ENCODE data around the gene MACF1.

Gene MACF1

DNA sequence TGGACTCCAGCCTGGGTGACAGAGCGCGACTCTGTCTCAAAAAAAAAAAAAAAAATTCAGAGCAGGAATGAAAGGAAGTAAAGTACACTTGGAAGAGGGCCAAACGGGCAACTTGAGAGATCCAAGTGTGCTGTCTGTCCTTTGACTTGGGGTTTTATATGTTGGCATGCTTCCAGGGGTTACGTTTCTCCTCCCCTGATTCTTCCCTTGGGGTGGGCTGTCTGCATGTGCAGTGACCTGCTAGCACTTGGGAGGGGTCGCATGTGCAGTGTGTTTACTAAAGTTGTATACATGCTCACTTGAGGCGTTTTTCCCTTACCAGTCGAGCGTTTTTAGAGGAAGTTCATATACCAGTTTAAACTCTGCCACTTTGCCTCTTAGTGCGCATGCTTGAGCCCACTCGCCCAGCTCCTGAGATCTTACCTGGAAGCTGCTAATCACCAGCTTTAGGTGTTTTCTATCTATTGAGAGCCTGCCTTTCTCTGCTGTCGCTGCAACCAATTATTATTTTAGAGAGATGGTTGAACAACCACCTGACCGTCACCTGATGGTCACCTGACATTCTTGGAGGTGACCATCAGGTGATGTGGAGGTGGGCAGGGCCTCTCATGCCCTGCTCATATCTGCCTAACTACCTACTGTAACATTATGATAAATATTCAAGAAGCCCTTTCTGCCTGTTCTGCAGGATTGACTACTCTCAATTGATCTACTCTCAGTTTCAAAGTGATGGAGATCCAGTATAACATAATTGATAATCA is 140.1 kb downstream of the MACF1 start:
- DNase-seq (ENCODE audit: low spot score): no peak
- TF ChIP-seq, protein P1, sequence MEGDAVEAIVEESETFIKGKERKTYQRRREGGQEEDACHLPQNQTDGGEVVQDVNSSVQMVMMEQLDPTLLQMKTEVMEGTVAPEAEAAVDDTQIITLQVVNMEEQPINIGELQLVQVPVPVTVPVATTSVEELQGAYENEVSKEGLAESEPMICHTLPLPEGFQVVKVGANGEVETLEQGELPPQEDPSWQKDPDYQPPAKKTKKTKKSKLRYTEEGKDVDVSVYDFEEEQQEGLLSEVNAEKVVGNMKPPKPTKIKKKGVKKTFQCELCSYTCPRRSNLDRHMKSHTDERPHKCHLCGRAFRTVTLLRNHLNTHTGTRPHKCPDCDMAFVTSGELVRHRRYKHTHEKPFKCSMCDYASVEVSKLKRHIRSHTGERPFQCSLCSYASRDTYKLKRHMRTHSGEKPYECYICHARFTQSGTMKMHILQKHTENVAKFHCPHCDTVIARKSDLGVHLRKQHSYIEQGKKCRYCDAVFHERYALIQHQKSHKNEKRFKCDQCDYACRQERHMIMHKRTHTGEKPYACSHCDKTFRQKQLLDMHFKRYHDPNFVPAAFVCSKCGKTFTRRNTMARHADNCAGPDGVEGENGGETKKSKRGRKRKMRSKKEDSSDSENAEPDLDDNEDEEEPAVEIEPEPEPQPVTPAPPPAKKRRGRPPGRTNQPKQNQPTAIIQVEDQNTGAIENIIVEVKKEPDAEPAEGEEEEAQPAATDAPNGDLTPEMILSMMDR (IDR thresholded peaks at IDR 0.05; ENCODE audit: extremely low read depth, missing control alignments): no peak

DNA sequence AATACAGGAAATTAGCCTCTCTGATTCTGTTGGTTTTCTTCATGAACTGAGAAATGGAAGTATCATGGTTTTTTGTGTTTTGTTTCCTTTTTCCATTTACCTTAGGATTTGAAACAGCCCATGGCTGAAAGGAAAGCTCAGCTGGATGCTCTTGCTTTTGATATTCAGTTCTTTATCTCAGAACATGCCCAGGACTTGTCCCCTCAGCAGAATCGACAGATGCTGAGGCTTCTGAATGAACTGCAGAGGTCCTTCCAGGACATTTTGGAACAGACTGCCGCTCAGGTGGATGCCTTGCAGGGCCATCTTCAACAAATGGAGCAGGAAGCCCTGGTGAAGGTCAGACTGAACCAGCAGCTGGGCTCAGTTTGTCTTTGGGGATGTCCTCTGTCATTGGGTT is 142.4 kb downstream of the MACF1 start:
- TF ChIP-seq, protein P1 (IDR thresholded peaks at IDR 0.05; ENCODE audit: extremely low read depth, missing control alignments): no peak
- DNase-seq (ENCODE audit: low spot score): no peak

DNA sequence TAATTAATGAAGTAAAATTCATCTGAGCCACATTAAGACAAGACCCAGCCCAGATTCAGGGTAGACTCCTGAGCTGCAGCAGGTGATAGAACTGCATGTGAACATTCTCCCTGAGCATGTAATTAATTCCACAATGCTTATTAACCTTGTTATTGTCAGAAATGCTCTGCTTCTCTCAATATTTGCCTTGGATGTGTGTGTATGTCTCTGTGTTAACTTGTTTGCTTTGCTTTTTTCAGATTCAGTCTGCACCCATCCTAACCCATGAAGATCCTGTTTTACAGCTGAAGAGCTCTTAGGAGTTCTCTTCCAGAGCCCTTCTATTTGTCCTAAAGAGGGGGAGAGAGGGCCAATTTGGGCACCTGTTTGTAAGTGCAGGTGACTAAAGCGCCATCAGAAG is 143.8 kb downstream of the MACF1 start:
- DNase-seq (ENCODE audit: low spot score): no peak
- TF ChIP-seq, protein P1 (IDR thresholded peaks at IDR 0.05; ENCODE audit: extremely low read depth, missing control alignments): no peak

DNA sequence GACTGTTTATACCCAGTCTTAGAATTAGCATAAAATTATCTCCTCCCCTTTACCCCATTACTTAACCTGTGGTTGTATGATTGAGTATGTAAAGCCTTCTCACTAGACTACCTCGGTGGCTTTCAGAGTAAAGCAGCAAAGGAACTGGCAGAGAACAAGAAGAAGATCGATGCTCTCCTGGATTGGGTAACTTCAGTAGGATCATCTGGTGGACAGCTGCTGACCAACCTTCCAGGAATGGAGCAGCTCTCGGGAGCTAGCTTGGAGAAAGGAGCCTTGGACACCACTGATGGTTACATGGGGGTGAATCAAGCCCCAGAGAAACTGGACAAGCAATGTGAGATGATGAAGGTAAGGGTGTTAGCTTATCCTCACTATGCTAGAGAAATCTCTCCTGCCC is 148.4 kb downstream of the MACF1 start:
- TF ChIP-seq, protein P1 (IDR thresholded peaks at IDR 0.05; ENCODE audit: extremely low read depth, missing control alignments): no peak
- no peak for DNase-seq (ENCODE audit: low spot score)

DNA sequence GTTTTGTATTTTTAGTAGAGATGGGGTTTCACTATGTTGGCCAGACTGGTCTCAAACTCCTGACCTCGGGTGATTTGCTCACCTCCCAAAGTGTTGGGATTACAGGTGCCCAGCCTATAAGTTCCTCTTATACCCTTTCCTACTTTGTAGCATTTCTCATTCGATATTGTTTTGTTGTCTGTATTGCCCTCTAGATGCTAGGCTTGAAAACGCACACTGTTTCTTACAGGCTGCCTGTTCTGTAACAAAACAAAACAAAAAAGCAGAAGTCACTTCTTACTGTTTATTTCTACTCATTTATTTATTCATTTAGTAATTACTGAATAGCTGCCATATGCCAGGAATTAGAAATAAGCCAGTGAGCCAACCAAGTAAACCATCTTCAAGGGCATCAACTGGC is 150.1 kb downstream of the MACF1 start:
- TF ChIP-seq, protein P1 (IDR thresholded peaks at IDR 0.05; ENCODE audit: extremely low read depth, missing control alignments): no peak
- DNase-seq (ENCODE audit: low spot score): no peak

DNA sequence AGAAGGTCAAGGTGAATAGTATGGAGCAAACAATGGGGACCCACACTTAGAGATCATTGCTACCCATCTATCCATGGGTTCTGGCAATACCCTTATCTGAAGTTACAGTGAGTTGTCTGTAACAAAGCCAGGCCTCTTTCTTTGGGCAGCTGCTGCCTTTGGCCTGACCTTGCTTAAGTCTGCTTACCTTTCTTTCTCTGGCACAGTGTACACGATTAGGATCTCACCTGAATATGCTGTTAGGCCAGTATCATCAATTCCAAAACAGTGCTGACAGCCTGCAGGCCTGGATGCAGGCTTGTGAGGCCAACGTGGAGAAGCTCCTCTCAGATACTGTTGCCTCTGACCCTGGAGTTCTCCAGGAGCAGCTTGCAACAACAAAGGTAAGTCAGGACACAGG is 154.0 kb downstream of the MACF1 start:
- no peak for DNase-seq (ENCODE audit: low spot score)
- TF ChIP-seq, protein P1 (IDR thresholded peaks at IDR 0.05; ENCODE audit: extremely low read depth, missing control alignments): no peak

DNA sequence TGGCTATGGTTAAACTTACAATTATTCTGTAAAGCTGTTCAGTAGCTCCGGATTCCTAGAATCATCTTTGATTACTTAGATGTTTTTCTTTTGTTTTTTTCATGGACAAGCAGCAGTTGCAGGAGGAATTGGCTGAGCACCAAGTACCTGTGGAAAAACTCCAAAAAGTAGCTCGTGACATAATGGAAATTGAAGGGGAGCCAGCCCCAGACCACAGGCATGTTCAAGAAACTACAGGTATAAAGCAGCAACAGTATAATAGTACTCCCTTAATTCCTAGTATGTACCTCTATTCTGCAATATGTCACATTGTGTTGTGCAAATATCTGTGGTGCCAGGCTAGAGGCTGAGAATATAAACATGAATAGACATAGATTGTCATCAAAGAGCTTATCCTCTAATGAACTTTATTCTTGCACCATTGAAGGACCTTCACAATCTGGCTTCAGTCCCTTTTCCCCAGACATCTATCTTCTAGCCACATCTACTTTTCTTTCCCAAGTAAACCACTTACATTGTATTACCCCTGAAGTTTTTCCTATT is 154.6 kb downstream of the MACF1 start:
- no peak for DNase-seq (ENCODE audit: low spot score)
- TF ChIP-seq, protein P1 (IDR thresholded peaks at IDR 0.05; ENCODE audit: extremely low read depth, missing control alignments): no peak
